HEK293T (cell line): Measurements from ENCODE around the gene CPO.

ENCODE experiments used
- CTCF ChIA-PET: fragments of 350-600 bp; formaldehyde crosslinking; extraction: SDS; loops from one replicate; lab custom pipeline; 2021; ENCODE audit warnings: antibody characterized with exemption, inconsistent platforms; lab: Yijun Ruan, JAX
- POLR2A ChIA-PET: fragments of 350-600 bp; formaldehyde crosslinking; extraction: SDS; loops from one replicate; lab custom pipeline; 2020; ENCODE audit warnings: antibody characterized with exemption, inconsistent platforms; lab: Yijun Ruan, JAX
- DNase-seq: peaks from one replicate; pipeline ENCODE4 v3.0.0; 2012; ENCODE audit warnings: mixed read lengths; ENCODE audit errors: extremely low spot score
- ARNT ChIP-seq: fragments of 450-650 bp; IDR thresholded peaks from 2 replicates; pipeline ENCODE4 v1.6.1; 2017; ENCODE audit warnings: mild to moderate bottlenecking
- BHLHE40 ChIP-seq: fragments of 450-650 bp; IDR thresholded peaks from 2 replicates; pipeline ENCODE4 v1.6.1; 2016; ENCODE audit warnings: mild to moderate bottlenecking, moderate library complexity, borderline replicate concordance
- CTBP1 ChIP-seq: fragments of 450-650 bp; IDR thresholded peaks from 2 replicates; pipeline ENCODE4 v1.6.1; 2016; ENCODE audit warnings: borderline replicate concordance
- ELF4 ChIP-seq: fragments of 450-650 bp; IDR thresholded peaks from 2 replicates; pipeline ENCODE4 v1.6.1; 2017; ENCODE audit warnings: antibody characterized with exemption
- FOXA1 ChIP-seq: fragments of 450-650 bp; IDR thresholded peaks from 2 replicates; pipeline ENCODE4 v1.6.1; 2016; ENCODE audit warnings: mild to moderate bottlenecking
- FOXK2 ChIP-seq: fragments of 450-650 bp; IDR thresholded peaks from 2 replicates; pipeline ENCODE4 v1.6.1; 2016; ENCODE audit warnings: mild to moderate bottlenecking
- FOXM1 ChIP-seq: fragments of 450-650 bp; IDR thresholded peaks from 2 replicates; pipeline ENCODE4 v1.6.1; 2017; ENCODE audit warnings: mild to moderate bottlenecking, borderline replicate concordance
- HDGF ChIP-seq: fragments of 450-650 bp; IDR thresholded peaks from 2 replicates; pipeline ENCODE4 v1.6.1; 2017; ENCODE audit warnings: antibody characterized with exemption, borderline replicate concordance
- L3MBTL2 ChIP-seq: fragments of 450-650 bp; conservative IDR thresholded peaks from 2 replicates; pipeline ENCODE4 v1.6.1; 2016; ENCODE audit warnings: mild to moderate bottlenecking
- LEF1 ChIP-seq: fragments of 450-650 bp; IDR thresholded peaks from 2 replicates; pipeline ENCODE4 v1.6.1; 2017; ENCODE audit warnings: mild to moderate bottlenecking, borderline replicate concordance
- NFRKB ChIP-seq: fragments of 450-650 bp; IDR thresholded peaks from 2 replicates; pipeline ENCODE4 v1.6.1; 2016; ENCODE audit warnings: mild to moderate bottlenecking, moderate library complexity
- SP1 ChIP-seq: fragments of 450-650 bp; IDR thresholded peaks from 2 replicates; pipeline ENCODE4 v1.6.1; 2017
- SUZ12 ChIP-seq: fragments of 450-650 bp; IDR thresholded peaks from 2 replicates; pipeline ENCODE4 v1.6.1; 2016; ENCODE audit warnings: mild to moderate bottlenecking
- TARDBP ChIP-seq: fragments of 450-650 bp; IDR thresholded peaks from 2 replicates; pipeline ENCODE4 v1.6.1; 2016
- ZNF384 ChIP-seq: fragments of 450-650 bp; IDR thresholded peaks from 2 replicates; pipeline ENCODE4 v1.6.1; 2016
- TF ChIP-seq, protein P1 (sequence below): fragments of 450-650 bp; IDR thresholded peaks from 2 replicates; pipeline ENCODE4 v1.6.1; 2016

CPO gene

DNA sequence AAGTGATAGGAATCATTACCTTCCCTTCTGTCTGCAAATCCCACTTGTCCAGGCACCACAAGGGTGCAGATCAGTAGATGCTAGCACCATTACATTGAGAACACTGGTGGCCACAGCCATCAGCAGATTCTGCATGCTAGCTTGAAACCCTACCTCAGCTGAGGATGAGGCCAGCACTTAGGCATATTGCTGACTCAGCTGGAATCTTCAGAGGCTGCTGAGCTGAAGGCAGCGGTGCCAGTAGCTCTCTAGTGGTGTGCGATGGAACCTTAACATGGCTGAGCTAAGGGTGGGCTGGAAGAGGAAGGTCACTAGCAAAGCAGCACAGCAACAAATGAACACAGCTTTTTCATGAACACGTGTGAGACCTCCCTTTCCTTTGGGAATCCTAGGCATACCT lies 19.0 kb upstream of the CPO start:
- TF ChIP-seq TARDBP (no peak), CTBP1 (no peak), FOXK2 (no peak), ARNT (no peak)
- ChIA-PET CTCF (no interaction called here), POLR2A (no interaction called here)
- no peak for DNase-seq

DNA sequence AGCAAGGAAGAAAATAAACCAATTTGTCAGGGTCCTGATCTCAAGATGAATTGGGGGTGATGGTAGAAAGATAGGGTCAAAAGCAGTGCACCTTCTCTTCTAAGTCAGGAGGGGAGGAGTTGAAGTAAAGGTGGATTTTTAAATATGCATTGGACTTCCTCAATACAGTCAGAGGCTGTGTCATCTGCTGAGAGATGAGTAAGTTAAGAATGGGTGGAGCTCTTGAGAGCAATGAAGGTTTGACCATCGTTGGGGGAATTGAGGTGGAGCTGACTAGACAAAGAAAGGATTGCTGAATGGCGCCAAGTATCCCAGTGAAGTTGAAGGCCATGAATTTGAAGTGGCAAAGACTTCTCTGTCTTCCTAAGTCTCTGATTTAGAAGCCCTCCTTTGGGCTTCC lies 18.4 kb upstream of the CPO start:
- DNase-seq, result no peak
- TF ChIP-seq BHLHE40, result no peak
- TF ChIP-seq ELF4, result no peak
- TF ChIP-seq CTBP1, result no peak
- no peak for TF ChIP-seq FOXA1
- TF ChIP-seq ZNF384, result no peak
- TF ChIP-seq HDGF, result no peak
- TF ChIP-seq L3MBTL2, result no peak
- TF ChIP-seq TARDBP, result no peak
- TF ChIP-seq SUZ12, result no peak
- TF ChIP-seq SP1, result no peak
- TF ChIP-seq LEF1, result no peak
- TF ChIP-seq, protein P1, sequence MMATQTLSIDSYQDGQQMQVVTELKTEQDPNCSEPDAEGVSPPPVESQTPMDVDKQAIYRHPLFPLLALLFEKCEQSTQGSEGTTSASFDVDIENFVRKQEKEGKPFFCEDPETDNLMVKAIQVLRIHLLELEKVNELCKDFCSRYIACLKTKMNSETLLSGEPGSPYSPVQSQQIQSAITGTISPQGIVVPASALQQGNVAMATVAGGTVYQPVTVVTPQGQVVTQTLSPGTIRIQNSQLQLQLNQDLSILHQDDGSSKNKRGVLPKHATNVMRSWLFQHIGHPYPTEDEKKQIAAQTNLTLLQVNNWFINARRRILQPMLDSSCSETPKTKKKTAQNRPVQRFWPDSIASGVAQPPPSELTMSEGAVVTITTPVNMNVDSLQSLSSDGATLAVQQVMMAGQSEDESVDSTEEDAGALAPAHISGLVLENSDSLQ, result no peak
- no peak for TF ChIP-seq ARNT
- no peak for TF ChIP-seq NFRKB
- CTCF ChIA-PET, result no interaction called here
- POLR2A ChIA-PET, result no interaction called here

DNA sequence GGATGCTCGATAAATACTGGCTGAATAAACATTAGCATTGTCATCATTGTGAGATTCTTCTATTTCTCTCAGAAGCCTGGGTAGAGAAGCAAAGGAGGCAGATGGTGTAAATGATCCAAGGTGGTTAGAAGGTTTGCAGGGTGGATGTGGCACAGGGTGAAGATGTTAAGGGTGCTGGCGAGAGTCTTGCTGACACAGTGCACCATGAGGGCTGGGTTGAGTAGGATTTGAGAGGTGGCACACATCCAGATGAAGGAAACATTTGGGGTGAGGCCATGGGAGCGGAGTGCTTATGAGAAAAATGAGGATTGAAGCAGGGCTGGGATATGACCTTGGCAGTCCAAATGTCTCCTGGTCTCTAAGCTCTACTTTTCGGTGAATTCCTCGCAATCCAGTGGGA lies 17.8 kb upstream of the CPO start:
- POLR2A ChIA-PET, result no interaction called here
- DNase-seq, result no peak
- CTCF ChIA-PET, result no interaction called here
- TF ChIP-seq LEF1, result no peak
- no peak for TF ChIP-seq ARNT
- TF ChIP-seq NFRKB, result no peak
- TF ChIP-seq SP1, result no peak
- TF ChIP-seq ZNF384, result no peak
- TF ChIP-seq FOXA1, result no peak
- TF ChIP-seq L3MBTL2, result no peak
- TF ChIP-seq HDGF, result no peak
- no peak for TF ChIP-seq FOXK2
- TF ChIP-seq, protein P1, result no peak

- CTCF ChIA-PET, result no interaction called here
- TF ChIP-seq CTBP1, result no peak
- no peak for TF ChIP-seq SUZ12
- no peak for TF ChIP-seq SP1
- TF ChIP-seq HDGF, result no peak
- TF ChIP-seq ARNT, result no peak
- TF ChIP-seq LEF1, result no peak
- no peak for TF ChIP-seq ZNF384
Observed at GRCh38 chr2:206935991-206936842, 3.1 kb upstream of the CPO start.

DNA sequence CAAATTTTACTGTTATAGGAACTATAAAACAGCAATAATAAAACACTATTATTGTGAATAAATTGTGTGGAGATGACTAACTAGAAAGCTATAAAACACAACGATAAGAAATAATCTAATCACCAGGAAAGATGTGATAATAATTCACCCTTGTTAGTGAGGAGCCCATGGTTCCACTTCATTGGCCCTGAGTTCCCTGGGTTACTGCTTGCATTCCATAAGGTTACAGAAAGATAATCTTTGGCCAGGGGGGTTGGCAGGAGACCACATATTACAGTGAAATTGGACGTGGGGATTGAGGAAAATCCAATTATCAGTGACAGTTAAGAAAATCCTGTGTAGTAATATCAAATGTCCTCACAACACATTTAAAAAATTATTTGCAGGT lies 2.5 kb upstream of the CPO start:
- ChIA-PET CTCF (no interaction called here), POLR2A (no interaction called here)
- no peak for DNase-seq
- TF ChIP-seq NFRKB (no peak), FOXA1 (no peak), SP1 (no peak), CTBP1 (no peak)
- TF ChIP-seq, protein P1, result no peak

More at GRCh38 chr2:206935991-206936842, 3.1 kb upstream of the CPO start:
- DNase-seq, result no peak
- POLR2A ChIA-PET, result no interaction called here

DNA sequence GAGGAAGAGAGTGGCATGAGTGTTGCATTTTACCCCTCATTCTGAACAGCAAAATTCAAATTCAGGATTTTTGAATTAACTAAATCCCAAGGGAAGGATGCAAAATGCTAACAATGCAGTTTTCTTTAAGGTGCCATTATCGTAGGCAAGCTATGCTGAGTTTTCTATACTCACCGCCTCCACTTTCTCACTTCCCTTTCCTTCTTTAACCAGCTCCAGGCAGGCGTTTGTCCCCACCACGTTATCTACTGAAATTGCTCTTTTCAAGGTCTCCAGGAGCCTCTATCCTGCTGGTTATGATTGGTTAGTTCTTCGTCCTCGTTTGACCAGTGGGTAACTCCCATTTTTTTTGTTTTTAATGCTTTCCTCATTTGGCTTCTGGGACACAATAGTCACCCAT lies 1.8 kb upstream of the CPO start:
- ChIA-PET CTCF (no interaction called here), POLR2A (no interaction called here)

More for the DNA sequence above, 1.8 kb upstream of the CPO start:
- no peak for TF ChIP-seq ZNF384
- TF ChIP-seq FOXA1, result no peak
- no peak for TF ChIP-seq CTBP1
- TF ChIP-seq LEF1, result no peak
- TF ChIP-seq FOXK2, result no peak
- no peak for TF ChIP-seq NFRKB
- TF ChIP-seq, protein P1, result no peak
- TF ChIP-seq HDGF, result no peak
- no peak for TF ChIP-seq FOXM1
- TF ChIP-seq TARDBP, result no peak
- TF ChIP-seq ELF4, result no peak
- no peak for TF ChIP-seq SUZ12
- DNase-seq, result no peak
